SIG-M5 treated with dmso at 0.1 percent for 504 hours (cell line): ENCODE measurements around the gene RNF43.
A peak's percentile ranks its signal among the peaks of the same experiment; 100 is the strongest.

ENCODE experiments used
- DNase-seq: peaks from one replicate; lab custom pipeline; 2025; ENCODE audit not compliant: unreplicated experiment; lab: John Stamatoyannopoulos, UW

The RNF43 gene

DNA sequence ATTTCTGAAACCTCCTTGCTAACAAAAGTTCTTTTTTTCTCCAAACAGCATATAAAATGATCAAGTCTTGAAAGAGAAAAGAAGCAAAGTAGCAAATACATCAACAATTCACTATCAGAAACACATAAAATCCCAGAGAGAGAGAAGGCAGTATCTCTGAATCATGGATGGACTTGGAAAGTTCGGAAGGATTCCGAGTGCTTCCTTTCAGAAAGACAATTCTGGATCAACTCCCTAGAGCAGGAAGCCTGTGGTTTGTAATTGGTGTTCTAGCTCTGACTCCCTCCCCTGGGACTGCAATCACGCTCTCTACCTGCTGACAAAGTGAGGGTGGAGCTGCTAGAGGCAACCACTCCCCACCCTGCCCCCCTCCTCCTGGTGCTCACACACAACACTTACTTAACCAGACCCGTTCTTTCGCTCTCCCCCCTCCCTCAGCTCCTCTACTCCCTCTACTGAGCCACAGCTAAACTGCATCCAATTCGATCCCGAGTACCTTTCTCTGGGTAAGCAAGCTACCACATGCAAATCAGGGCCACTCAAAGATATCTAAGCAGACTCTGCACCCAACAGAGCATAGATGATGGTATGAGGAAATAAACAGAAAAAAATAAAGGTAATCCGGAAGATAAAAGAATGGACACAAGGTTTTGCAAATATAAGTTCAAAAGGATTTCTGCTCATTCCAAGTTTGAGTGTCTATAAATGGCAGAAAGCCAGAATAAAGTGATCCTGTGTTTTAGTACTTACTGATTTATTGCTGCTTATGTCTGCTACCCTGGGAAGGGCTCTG lies at the start of gene RNF43:
TSS of gene RNF43 (minus strand) at position 235 of the 793 bp plus-strand sequence. CDS start 1,957 bp downstream, outside the sequence.
- DNase-seq = peak; percentile 98

- DNase-seq = no peak
Measured at GRCh38 chr17:58455491-58455890, 38.2 kb upstream of the RNF43 start.

DNA sequence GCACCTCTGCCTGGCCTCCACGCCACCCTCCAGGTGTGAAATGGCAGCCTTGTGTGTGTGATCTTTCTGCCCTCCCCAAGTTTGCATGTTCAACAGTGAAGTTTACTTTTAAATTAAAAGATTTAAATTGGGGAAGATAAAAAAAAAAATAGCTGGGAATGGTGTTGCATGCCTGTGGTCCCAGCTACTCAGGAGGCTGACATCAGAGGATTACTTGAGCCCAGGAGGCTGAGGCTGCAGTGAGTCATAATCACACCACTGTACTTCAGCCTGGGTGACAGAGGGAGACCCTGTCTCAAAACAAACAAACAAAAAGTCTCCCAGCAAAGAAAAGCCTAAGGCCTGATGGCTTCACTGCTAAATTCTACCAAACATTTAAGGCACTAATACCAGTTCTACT lies 35.4 kb upstream of the RNF43 start:
- no peak for DNase-seq

DNA sequence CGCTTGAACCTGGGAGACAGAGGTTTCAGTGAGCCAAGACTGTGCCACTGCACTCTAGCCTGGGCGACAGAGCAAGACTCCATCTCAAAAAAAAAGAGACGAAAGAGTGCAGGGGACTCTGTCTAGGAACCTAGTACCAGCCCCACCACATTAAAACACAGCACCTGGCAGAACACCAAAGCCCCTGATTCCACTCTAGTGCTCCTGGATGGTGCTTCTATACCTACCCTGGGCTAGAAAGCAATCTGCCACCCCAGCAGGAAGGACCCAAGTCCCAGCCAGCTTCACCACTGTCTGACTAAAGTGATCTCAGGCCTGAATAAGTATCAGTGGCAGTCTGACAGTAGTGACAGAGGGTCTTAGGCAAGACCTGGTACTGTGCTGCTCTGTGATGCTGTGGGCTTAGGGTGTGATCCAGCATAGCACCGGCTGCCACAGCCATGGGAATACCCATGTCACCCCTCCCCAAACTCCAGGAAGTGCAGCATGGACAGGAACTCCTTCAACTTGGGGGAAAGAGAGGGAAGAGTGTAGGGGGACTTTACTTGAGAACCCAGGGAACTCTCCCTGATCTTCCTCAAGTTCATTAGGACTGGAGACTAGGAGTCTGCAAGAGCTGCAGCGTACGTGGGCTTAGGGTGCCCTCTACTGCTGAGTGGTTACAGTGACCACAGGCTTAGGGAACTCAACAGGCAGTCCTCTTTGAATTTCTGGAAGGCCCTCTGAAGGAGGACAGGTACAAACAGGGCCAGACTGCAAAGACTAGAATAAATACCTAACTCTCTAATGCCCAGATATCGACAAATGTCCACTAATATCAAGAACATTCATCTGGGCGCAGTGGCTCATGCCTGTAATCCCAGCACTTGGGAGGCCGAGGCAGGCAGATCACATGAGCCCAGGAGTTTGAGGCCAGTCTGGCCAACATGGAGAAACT lies 30.0 kb upstream of the RNF43 start:
- DNase-seq = peak; percentile 89

DNA sequence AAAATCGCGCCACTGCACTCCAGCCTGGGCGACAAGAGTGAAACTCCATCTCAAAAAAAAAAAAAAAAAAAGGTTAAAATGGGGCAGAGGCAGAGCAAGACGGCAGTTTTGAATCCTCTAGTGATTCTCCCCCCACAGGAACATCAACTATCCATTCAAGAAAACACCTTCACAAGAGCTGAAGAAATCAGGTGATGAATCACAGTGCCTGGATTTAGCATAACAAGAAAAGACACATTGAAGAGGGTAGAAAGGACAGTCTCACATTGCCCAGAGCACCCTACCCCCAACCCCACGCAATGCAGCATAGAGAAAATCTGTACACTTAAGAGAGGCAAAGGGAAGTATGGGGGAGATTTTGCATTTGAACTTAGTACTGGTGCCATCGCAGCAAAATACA lies 28.8 kb upstream of the RNF43 start:
- no peak for DNase-seq

DNA sequence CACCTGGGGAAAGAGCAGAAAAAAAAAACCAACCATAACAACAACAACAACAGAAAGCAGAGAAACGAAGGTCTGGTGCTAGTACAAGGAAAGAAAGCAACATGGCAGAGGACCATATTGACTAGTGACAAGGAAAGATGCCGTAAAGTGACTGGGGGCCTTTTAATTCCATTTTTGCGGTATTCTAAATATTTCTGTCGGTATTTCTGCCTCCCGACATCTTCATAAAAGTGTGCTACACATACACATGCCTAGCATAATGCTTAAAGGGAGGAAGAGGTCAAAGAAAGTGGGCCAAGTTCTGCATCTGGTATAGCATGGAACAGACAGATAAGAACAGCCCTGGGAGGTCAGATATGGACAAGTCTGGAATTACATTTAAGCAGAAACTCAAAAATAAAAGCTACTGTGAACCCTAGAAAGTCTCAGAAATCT lies 19.5 kb upstream of the RNF43 start:
- no peak for DNase-seq

- no peak for DNase-seq
Measured at GRCh38 chr17:58436245-58436644, 18.9 kb upstream of the RNF43 start.

GRCh38 chr17:58432806-58433573 lies 15.7 kb upstream of the RNF43 start:
- peak; percentile 32 for DNase-seq

DNA sequence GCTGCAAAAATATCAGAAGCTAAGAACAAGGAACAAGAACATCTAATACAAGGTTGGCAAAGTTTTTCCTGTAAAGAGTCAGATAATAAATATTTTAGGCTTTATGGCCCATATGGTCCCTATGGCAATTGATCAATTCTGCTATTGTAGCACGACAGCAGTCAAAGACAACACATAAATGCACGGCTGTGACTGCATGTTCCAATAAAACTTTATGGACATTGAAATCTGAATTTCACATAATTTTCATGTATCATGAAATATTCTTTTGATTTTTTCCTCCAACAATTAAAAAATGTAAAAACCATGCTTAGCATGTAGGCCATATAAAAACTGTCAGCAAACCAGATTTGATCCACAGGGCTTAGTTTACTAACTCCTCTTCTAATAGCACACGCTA lies 10.5 kb upstream of the RNF43 start:
- no peak for DNase-seq

GRCh38 chr17:58421711-58422110 lies 4.4 kb upstream of the RNF43 start:
- no peak for DNase-seq

DNA sequence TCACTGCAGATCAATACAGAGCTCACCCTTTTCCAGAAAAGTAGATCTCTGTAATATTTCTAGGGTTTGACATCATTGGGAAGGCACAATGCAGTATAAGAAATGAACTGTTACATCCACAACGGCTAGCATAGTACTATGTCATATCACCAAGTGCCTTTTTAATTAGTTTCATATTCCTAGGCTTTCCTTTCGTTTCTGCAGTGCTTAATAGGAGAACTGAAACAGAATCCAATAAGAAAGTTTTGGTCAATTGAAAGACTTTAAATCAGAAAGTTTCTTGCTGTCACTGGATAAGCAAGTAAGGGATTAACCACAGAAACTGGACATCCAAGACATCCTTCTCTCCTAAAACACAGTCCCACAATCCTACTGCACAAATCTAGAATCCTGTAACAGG lies 3.5 kb upstream of the RNF43 start:
- no peak for DNase-seq

DNA sequence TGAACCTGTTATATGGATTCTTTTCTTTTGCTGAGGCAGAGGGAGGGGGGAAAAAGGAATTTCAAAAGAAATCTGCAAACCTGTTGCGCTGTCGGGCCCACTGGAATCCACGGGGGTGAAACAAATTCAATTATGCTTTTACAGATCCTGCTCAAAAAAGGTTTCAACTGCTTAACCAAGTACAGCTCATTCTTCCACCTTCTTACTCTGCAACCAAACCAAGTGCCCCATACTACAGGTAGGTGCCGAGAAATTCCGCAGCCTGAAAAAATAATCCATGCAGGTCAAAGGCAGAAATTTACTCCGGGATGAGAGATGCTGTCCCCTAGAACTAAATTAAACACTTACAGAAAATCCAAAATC lies 416 bp downstream of the RNF43 start:
- DNase-seq = no peak

- no peak for DNase-seq
Measured at GRCh38 chr17:58416396-58416795, 938 bp downstream of the RNF43 start.

- no peak for DNase-seq
Measured at GRCh38 chr17:58415371-58416055, 1.8 kb downstream of the RNF43 start.

DNA sequence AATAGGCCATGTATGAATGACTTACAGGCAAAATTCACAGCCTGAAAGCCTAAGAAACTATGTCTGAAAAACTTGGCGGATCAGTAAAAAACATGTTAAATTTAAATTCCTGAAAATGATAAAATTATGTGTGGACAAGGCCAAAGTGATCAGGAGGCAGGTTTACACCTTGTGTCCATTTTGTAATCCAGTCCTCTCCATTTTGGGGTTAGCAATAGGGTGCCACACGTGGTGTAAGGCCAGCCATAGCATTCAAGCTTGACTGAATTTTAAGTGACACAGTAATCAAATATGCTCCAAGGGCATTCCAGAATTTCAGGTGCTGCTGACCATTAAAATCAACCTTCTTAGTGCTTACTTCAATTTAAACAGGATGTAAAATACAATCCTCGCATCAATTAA lies 2.7 kb downstream of the RNF43 start:
- no peak for DNase-seq

DNA sequence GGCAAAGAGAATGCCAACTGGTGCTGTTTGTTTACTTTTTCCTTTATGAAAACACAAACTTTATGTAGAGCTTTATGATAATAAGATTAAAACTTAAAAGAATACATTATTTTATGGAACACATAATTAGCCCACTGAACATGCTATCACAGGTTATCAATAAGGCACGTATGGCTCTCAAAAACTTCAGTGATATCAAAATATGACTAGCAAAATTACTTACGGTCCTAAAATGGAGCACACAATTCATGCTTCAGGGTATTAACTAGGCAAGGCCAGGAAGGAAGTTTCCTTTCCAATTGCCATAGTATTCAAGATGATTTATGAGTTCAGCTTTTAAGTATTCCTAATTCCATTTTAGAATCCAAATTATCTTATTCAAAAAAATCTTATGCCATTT lies 3.6 kb downstream of the RNF43 start:
- DNase-seq = no peak

DNA sequence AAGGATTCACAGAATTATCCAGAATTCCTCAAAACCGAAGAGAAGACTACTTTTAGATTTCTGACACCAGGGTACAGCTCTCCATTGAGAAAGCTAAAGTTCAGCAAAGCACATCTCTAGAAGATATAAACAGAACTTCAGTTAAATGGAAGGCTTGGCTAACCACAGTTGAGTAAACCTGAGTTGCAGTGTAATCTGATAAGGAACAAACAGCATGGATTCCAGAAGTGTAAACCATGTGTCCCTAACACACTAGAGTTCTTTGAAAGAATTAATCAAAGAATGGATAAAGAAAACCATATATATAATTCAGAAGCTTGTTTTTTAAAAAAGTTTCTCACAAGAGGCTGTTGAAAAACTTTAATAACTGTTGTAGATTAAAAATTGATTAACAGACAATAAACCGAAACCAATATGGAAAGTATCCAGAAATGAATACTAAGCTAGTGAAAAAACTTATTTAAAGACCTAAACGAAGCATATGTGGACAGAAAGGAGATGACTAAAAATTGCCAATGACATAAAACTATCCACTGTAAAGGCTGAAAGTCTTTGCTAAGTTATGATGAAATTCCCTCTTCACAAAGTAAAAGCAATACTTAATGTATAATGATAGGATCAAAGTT lies 4.3 kb downstream of the RNF43 start:
- no peak for DNase-seq

DNA sequence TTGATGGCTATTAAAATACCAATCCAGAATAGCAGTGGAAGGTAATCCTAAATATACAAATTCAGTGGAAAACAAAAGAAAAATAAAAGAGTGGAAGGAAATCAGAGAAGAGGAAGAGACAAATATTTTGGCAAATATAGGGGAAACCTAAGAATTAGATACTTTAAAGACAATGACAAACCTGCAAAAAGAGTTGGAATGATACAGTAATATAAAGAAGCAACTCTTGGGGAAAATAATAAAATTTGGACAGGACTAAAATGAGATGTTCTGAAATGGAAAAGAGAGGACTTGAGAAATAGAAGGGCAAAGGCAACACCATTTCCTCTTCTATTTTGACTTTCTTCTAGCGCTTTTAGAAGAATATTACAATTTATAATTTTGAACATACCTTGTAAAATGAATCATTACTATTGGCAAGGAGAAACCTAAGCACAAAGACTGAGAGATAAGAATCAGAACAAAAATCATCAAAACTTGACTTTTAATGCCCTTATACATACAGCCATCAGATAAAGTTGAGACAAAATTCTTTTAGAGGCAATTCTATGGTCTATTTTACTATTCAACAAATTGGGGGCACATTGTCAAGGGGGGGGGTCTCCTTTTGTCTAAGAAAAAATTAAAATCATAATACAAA lies 5.2 kb downstream of the RNF43 start:
- DNase-seq = no peak

DNA sequence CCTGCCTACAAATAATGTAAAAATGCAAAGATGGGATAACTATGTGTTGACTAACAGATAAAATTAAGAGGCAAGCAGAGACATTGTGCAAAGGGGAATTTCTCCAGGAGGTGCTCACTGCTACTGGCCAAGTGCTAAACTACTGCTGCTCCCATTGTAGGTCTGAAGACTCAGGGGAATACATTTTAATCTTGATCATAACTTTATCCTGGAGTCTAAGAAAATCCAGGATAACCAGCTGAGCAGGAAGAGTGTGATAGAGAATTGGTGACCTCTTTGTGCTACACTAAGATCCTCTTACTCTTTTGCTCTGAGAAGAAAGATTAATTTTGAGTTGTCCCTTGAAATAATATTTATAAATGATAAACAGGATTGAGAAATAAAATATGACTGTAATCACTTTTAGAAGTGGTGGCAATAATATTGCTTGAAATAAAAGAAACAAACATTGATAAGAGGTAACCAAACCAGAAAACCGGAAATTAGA lies 5.9 kb downstream of the RNF43 start:
- no peak for DNase-seq
